HG03342 (cell line): Measurements from ENCODE around the gene C3orf62.

ENCODE experiments used
- ATAC-seq: cut with Tn5 transposase; IDR thresholded peaks from one replicate; pipeline ENCODE4 v1.9.1; 2021; ENCODE audit warnings: mild to moderate bottlenecking, moderate library complexity; ENCODE audit not compliant: unreplicated experiment

C3orf62 gene

DNA sequence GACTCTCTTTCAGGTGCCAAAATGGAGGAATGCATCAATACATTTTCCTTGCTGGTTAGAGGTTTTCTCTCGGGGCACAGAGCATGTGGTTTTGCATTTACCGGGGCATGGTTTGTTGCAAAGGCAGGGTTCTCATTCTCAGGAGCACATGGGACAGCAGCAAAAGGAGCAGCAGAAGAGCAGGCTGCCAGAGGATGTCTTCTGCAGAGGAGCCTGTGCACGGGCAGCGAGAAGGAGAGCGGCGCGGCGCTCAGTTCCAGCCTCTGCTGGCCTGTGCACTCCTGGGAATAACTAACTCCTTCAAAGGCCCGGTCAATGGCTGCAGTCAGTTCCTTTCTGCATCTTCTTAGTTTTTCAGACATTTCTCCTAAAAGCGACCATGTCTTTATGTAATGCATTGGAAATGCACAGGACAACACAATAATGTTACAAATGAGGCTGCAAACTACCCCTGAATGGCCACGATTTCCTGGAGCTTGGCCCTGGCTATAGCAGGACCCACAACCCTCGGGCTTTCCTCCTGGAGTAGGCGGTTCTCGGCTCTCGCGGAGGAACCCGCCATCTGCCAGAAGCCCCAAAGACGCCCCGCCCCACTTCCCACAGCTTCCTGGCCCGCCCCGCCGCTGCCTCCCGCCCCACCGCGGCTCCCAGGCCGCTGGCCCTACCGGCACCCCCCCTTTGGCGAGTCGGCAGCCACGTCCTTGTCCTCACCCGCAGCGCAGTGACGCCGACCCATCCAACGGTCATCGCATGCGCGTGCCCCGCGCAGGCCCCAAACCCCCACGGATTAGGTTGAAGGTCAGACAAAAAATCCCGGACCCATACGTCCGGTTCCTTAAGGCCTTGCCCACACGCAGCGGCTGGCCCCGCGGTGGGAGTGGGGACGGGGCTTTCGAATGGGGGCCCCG is at the start of gene C3orf62:
C3orf62 (minus strand) TSS at position 758 of the 908 bp plus-strand sequence; CDS start at position 398, 360 bp downstream.
- peak; percentile 81 for ATAC-seq

DNA sequence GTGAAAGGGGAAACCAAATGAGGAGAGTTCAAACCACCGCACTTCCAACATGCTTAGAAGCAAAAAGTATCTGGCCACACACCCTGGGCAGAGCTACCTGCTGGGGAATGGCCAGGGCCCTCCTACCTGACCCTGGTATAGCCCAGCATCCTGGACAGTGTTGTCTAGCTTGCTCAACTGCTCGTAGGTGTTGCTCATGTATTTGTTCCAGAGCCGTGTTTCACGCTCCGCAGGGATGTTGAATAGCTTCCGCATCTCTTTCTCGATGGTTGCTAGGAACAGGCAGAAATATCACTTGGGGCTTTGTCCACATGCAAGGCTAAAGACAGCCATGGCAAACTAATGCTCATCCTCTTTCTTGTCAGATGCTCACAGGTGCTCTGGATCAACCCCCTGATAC is 47.7 kb upstream of the C3orf62 start:
- no peak for ATAC-seq

DNA sequence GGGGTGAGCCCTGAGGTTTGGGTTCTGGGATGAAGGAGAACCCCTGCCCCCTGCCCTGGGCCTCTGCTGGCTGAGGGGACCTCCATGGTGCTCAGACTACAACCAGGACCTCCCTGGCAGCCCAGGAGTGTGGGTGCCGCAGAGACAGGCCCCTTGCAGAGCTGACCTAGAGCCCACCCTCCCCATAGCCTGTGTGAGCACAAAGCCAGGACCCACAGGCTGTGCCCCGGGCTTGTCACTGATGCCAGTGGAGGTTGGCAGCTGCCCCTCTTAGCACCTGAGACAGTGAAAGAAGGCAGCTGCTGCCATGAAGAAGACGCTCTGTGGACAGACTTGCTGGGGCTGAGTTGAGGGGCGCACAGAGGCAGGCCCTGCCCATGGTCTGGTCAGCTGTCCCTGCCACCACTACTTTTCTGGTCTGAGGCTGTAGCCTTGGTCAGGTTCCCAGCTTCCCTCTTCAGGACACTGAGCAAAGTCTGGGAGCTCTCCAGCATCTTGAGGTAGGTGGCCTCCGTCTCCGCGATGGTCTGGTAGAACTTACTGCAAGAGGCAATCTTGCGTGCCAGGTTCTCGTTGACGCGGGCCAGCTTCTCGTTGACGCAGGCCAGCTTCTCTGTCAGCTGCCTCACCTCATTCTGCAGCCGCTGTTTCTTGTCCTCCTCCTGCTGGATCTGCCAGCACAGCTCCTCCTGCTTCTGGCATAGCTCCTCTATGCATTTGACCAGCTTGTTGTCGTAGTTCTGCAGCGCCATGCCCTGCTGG is 39.8 kb upstream of the C3orf62 start:
- no peak for ATAC-seq

DNA sequence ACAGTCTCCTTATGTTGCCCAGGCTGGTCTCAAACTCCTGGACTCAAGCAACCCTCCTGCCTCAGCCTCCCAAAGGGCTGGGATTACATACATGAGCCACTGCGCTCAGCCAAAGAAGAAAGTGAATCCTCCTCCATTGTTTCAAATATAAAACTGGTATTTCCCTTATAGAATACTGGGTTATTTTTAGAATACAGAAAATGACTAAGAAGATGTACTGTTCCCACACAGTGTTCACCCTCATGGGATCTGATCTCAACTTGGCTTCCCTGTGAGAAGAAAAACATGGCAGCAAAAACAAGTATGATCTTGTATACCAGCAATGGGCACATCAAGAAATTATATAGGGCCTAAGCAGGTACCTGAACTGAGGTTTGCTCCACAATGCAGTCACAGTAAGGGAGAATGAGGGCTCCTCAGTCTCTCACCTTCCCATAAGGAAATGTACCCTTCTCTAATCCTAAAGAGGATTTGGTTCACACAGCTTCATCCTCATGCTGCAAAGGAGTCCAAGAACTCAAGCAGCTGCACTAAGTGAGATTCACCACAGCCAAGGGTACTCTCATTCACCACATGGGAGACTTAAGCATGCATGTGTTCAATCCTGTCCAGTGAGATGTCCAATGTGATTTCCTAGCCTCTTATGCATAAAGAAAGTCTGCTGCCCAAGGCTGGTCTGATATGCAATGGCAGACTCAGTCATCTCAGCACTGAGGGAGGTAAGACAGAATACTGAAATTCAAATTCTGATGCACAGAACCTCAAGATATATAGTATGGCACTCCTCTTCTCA is 37.1 kb upstream of the C3orf62 start:
- no peak for ATAC-seq

DNA sequence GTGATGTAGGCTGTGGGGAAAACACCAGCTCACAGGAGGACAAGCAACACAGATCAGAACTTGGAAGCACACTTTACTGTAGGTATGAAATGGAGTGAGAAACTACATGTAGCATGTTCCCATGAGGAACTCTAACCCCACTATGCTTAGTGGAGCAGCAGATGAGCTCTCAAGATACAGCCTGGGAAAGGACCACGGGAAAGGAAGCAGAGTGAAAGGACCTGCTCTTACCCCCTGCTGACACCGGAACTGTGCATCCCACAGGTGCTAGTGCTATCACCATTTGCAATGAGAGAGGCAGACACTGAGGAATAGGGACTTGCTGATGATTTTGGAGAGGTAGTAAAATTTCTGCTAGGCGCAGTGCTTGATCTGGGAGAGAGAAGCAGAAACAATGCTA is 34.3 kb upstream of the C3orf62 start:
- ATAC-seq = no peak

DNA sequence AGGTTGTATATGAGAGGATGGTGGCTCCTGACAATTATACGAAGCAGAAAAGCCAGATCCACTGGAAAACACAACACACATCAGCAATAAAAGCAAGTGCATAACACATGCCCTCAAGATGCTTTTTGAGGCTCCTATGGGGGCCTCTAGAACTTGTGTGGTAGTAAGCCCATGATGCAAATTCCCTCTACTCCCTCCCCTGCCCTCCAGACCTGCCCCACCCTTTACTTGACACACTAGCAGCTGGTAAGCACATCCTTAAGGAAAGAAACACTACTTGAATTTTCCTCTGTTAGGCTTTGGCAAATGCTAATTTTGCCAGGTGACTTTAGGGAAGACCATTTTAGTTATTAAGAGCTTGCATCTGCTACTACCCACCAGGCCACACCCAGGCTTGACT is 33.6 kb upstream of the C3orf62 start:
- ATAC-seq = no peak

DNA sequence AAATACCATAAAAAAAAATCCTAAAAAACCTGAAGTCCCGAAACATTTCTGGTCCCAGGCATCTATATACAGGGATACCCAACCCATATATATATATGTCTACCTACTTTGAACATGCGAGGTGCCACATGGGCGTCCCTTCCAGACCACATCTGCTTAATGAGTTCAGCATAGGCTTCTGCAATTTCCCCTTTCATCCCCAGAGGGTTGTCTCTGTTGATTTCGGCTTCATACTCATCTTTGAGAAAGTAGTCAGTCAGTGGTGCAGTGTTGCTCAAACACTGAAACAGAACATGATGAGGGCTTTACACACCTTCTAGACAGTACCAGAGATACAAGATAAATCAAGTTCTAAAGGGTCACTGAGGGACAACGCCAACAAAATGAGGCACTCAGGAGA is 28.6 kb upstream of the C3orf62 start:
- no peak for ATAC-seq

DNA sequence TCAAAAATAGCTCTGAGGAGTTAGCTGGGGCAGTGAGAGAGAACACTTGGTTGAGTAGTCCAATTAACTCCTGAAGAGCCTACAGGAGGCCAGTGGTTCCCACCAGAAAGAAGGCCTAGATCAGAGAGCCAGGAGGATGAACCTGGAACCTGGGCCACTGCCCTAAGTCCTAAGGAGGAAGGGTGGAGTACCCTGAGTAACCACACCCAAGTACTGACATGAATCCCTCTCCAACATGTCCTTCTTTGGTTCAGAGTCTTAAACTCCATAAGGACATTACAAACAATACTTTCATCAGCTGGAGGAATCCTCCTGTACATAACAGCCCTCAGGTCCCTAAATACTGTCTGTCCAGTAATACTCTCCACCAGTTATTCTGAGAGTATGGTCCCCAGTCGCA is 25.6 kb upstream of the C3orf62 start:
- no peak for ATAC-seq

DNA sequence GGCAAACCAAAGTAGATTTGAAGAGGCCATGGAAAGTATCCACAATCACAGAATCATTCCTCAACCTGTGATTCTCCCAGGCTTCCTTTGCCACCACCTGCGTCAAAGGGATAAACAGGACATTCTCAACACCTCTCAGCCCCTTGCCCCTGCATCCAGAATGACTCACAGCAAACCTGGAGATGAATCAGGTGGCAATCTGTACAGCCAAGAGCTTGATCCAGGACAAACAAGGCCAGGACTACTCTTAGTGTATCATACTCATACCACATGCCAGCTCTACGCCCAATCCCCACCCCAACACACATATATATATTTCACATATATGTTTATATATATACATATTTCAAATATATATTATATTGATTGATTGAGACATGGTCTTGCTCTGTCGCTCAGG is 23.6 kb upstream of the C3orf62 start:
- ATAC-seq = no peak

DNA sequence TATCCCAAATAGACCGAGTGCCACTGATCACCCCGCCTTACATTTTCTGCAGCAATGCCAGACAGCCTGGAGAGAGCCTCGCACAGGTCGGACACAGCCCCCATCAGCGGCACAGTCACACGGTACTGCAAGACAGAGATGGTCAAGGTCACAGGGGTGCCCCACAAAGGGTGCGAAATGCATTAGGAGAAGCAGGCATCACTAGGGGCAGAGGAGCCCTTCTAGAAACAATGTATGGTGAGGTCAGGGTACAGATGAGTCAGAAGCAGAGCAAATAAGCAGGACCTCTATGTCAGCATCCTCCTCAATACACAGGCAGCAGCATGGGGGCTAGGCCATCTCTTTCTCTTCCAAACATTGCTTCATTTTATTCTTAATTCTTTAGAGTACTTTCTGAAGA is 21.5 kb upstream of the C3orf62 start:
- no peak for ATAC-seq

DNA sequence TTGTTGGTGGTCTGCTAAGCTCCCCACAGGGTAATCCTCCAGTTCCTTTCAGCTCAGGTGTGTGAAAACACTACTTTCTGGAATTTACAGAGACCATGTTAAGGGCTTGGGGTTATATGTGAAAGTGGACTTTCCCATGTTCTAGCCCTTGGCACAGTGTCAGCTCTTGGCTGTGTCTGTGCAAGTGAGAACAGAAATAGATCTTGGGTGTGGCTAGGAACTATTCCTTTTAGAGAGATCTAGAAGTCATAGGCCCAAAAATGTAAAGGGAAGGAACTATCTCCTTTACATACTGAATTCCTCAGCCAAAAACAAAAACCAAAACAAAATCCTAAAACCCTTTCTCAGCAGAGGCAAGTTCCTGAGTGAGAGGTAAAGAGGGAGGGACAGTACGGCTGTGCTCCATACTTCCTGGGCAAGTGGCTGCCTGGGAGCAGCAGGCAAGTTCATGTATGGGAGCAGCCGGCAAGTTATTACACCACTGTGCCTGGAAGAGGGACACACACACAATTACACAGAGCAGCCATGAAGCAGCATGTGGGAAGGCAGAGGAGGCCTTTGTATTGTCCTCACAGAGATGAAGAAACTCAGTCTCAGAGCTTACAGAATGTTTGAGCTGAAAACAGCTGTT is 19.9 kb upstream of the C3orf62 start:
- ATAC-seq = no peak

DNA sequence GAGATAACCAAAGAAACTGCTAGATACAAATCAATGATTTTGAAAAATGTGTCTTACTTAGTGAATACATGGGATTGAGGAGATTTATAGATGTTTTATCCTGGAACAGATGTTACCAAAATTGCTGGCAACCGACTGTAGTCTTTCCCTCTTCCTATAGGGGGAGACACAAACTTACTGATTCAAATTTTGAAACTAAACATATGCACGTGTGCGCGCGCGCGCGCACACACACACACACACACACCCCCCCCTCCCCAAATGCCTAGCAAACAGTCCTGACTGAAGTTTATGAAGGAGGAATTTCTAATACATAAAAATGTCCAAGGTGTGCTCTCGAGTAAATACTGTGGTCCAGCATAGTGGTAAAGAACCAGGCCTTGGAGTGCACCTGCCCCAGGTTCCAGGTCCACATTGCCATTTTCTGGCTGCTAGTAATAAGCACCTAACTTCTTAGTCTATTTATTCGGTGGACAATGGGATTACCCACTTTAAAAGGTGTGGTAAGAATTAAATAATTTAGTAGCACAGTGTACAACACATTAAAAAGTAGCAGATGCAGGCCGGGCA is 18.5 kb upstream of the C3orf62 start:
- no peak for ATAC-seq

DNA sequence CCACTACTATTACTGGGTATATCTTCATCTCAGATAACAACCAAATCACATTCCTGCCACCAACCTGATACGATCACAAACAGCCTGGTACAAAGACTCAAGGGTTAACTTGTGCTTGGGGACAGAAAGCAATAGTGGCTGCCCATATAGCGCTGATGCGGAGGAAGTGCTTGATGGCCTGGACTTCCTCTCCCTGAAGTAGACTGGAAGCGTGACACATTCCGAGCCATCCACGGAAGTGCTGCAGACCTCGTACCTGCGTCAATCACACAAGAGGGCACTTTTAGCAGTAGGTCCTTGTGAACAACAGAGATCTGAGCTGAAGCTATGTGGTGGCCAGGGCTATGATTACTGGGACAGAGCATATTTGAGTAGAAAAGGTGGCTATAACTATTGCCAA is 17.3 kb upstream of the C3orf62 start:
- ATAC-seq = no peak

DNA sequence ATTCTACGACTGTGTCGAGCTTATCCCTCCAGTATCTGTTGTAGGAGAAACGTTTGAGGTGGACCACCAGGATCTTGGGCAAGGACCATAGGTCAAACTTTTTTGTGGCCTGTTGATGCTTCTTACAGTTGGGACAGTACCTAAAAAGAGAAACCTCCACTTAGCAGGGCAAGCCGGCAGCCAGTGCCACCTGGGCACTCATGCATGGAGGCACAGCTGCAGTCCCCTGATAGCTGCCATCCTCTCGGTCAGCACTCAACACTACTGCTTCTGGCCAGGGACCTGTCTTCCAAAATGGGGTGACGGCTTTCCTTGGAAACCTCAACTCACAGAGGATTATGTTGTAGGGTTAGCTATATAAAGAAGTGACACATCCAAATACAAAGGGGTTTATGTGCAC is 7.0 kb upstream of the C3orf62 start:
- ATAC-seq = no peak

DNA sequence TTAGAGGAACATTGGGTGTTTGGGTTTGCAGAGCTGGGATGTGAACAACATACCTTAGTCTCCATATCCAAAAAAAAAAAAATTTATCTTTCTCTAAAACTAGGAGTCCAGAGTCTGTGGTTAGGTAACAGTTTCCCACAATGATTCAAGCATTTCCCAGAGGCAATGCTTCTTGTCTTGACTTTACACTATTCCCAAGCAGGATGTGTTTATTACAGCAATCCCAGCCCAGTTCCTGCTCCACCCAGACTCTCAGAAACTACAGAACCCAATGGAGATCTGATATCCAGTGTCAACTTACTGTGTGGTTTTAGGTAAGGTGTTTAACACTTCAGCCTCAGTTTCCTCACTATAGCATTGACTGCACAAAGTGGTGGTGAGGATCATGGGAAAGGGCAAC is 2.3 kb upstream of the C3orf62 start:
- no peak for ATAC-seq

DNA sequence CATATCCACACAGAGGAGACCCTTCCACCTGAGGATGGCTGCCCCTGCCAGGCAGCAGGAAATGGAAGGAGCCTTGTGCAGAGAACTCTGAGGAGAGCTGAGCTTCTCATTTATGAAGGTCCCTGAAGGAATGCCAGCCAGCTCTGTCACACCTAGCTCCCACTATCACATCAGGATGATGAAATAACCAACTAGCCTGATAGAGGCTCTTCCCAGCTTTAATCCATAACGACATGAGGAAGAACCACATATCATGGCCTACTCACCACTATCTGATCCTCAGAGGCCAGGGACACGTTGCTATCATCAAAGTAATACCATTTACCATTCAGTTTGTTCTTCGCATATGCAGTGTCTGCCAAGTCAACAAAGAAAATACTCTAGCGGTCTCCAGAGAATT is 1.5 kb upstream of the C3orf62 start:
- ATAC-seq = no peak

DNA sequence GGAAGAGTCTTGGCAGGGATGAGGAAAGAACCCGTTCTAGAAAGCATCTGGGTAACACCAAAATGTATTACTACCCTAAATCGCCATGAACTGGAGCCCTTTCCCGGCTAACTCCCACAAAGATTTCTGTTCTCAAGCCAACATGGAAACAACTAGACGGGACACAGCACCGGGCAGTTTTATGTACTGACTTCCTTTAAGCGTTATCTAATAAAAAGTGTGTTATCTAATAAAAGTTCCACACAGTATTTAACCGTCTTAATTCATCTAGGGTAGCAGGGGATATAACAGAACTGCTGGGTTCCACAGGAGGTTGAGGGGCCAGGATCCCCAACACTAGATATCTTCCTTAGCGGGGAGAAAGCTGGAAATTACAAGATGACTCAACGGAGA is 347 bp upstream of the C3orf62 start:
- no peak for ATAC-seq

DNA sequence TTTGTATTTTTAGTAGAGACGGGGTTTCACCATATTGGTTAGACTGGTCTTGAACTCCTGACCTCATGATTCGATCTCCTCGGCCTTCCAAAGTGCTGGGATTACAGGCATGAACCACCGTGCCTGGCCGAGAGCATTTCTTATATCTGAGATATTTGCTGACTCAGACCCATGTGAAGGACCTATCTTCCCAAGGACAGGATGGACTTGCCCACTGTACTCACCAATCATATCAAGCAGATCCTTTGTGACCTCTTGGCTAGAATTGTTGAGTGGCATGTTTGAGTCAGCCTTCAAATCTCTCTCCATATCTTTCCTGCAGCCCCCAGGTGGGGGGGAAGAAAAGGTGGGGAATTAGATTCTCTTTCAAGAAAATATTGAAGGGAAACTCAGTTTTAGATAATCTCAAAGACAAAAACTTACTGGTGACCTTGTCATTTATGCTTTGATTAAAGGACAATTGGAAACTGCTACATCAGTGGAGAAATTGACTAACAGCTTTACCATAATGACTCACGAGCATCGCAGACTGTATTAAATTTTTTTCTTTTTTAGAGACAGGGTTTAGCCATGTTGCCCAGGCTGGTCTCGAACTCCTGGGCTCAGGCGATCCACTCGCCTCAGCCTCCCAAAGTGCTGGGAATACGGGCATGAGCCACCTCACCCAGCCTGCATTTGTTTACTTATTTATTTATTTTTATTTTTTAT is 3.1 kb downstream of the C3orf62 start:
- ATAC-seq = no peak

DNA sequence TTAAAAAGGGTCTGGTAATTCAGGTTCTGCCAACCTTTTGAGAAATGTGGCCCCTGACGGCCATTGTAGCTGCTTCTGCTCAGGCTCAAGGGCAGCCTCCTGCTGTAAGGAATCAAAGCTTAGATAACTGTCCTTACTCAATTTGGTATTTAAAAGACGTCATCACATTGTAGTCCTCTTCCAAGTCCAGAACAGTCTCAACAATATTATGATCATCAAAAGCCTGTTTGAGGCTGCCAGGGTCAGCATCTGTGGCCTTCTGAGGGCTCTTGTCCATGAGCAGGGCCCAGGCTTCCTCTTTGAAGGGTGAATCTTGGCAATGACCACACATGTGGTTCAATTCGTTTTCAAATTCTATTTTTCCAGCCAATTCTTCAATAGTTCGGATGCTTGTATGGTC is 6.0 kb downstream of the C3orf62 start:
- ATAC-seq = no peak

DNA sequence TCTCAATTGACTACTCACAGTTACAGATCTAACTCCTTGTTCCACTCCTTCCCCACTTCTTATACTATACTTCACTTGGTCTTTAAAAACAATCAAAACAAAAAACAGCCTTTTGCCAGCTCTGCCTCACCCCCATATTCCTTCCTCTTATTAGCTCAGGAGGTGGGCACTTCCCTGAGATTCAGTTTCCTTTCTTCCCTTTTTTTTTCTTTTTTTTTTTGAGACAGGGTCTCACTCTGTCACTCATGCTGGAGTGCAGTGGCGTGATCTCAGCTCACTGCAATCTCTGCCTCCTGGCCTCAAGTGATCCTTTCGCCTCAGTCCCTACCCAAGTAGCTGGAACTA is 6.9 kb downstream of the C3orf62 start:
- ATAC-seq = no peak
